ENCODE results near the gene OR4D1. TPM values are rescaled to one million over a fixed set of nuclear protein-coding genes. Genes with fewer than 3 reads are reported as not detected.

Gene OR4D1
- total RNA-seq: not detected

DNA sequence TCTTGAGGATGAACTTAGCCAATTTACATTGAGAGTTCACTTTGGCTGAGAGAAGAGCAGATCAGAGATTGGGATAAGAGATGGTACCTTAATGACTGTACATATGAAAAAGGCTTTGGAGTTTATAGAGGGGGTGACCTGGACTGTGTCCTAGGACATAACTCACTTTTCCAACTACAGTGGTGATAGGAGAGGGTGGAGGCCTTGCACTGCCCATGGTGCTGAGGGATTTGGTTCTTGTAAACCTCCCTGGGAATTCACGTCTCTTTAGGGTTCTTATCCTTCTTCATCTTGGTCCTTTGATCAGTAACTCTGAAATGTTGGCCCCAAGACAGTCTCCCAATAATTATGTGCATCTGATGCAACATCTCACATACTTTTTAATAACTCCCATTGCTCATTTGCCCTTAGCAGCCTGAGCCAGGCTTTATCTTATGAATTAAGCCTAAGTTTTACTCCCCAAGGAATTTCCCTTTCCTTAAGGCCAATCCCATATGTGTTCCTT is at the start of gene OR4D1:
OR4D1 (plus strand) TSS at position 455 of the 505 bp plus-strand sequence. CDS start 6,770 bp downstream, outside the sequence.

DNA sequence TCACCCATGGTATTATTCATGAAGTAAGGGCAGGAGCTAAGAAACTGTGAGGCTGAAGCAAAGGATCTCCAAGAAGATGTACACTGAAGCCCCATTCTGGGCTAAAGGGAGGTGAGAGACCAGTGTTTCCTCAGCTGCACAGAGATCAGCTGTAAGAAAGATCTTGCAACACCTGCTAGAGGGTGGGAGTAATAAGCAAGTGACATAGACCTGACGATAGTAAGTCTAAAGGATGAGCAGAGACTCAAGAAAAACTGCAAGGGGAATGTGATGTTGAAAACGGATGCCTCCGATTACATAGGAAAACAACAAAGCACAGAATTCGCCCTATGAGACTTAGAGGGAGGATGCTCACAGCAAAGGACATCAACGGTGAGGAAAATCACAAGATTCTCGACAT is 18.5 kb downstream of the OR4D1 start, which contains the start of gene OR4D2:
OR4D2 (plus strand) TSS at position 301 of the 400 bp plus-strand sequence. CDS start 2,674 bp downstream, outside the sequence.

DNA sequence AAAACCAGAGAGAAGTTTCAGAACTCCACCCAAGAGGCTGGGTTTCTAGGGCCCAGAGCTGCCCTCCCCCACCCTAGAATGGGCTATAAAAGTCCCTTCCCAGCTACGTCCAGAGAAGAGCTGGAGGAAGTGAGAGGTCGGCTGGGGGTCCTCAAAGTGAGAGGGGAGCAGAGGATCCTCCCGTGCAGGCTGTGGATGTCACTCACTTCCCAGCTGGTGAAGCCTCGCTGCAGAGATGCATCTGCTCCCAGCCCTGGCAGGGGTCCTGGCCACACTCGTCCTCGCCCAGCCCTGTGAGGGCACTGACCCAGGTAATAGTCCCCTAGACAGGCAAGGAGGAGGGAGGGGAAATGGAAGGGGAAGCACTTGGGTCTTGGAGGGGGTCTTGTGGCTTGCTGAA is 44.4 kb downstream of the OR4D1 start, which contains the start of gene EPX:
EPX (plus strand) TSS at position 115 of the 400 bp plus-strand sequence; CDS start at position 236, 121 bp downstream.

Other genes with a start within 250 kb of the OR4D1 start
- gene CUEDC1, start 193.0 kb upstream of the OR4D1 start, total RNA-seq: 22.6 TPM
- 61.1 TPM for gene VEZF1, start 160.1 kb upstream of the OR4D1 start, total RNA-seq
- 261 TPM for gene SRSF1, start 141.1 kb upstream of the OR4D1 start, total RNA-seq
- gene DYNLL2, start 65.0 kb upstream of the OR4D1 start, total RNA-seq: 27.5 TPM
- not detected for gene OR4D2, start 18.6 kb downstream of the OR4D1 start, total RNA-seq
- gene EPX, start 44.3 kb downstream of the OR4D1 start, total RNA-seq: 1.3 TPM
- 28.7 TPM for gene MKS1, start 70.9 kb downstream of the OR4D1 start, total RNA-seq
- gene LPO, start 90.2 kb downstream of the OR4D1 start, total RNA-seq: not detected
- 93.6 TPM for gene MPO, start 132.6 kb downstream of the OR4D1 start, total RNA-seq
- 29.1 TPM for gene TSPOAP1, start 180.4 kb downstream of the OR4D1 start, total RNA-seq
- 53.1 TPM for gene SUPT4H1, start 203.8 kb downstream of the OR4D1 start, total RNA-seq